HUDEP-2 (cell line): Measurements from ENCODE around the gene IFNA2.
"Not testable (repeated sequence)": the region's sequence is repeated elsewhere in the genome, so short reads cannot be mapped to it uniquely, and the experiment has no call there.

Experiments used
- DNase-seq, 76 experiments: peaks; one replicate each; lab custom pipeline; 2025; ENCODE audit not compliant: unreplicated experiment in 76 of 76; lab: John Stamatoyannopoulos, UW

The IFNA2 gene

DNA sequence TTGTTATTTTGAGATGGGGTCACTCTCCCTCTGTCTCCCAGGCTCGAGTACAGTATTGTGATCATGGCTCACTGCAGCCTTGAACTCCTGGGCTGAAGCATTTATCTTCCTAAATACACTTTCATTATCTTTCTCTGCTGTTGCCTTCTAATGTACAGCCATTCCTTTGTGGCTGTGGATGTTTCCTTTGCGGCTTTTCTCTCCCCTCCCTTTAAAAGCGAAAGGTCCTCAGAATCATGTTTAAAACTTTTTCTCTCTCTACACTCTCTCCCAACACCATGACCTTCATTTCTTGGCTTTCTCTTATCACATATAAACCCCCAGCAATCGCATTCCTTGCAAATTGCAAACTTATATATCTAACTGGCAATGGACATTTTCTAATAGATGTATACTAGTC, 1.6 kb downstream of the IFNA2 start:
- DNase-seq: no peak

- DNase-seq: no peak
Observed at GRCh38 chr9:21381448-21382339, 3.5 kb downstream of the IFNA2 start.

DNA sequence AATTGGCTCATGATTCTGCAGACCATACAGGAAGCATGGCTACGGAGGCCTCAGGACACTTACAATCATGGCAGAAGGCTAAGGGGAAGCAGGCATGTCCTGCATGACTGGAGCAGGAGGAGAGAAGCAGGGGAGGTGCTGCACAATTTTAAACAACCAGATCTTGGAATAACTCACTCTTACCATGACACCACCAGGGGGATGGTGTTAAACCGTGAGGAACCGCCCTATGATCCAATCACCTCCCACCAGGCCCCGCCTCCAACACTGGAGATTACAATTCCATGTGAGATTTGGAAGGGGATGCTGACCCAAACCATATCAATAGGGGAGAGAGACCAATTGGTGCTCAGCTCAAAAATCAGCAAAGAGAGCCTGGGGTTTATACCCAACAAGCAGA, 13.7 kb downstream of the IFNA2 start:
- DNase-seq: not testable (repeated sequence)

DNA sequence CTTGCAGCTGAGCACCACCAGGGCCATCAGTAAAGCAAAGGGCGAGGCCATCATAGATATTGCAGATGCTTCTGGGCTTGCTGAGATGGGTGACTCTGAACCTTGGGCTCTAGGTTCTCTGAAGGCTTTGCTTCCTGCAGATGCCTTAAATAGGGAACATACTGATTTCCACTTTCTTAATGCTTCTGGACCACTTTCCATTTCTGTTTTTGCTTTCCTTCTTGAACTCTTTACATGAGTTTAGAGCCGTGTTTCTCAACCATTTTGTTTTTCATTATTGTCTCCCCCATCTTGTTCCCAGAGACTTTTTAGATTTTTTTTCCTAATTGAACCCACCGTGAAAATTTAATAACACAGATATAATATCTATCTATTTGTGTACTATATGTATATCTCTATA, 17.2 kb downstream of the IFNA2 start, which contains the start of gene IFNA13:
Gene IFNA13 (minus strand): TSS at position 101 of the 400 bp plus-strand sequence. CDS start 47 bp downstream, at position 54.
- no peak for DNase-seq

DNA sequence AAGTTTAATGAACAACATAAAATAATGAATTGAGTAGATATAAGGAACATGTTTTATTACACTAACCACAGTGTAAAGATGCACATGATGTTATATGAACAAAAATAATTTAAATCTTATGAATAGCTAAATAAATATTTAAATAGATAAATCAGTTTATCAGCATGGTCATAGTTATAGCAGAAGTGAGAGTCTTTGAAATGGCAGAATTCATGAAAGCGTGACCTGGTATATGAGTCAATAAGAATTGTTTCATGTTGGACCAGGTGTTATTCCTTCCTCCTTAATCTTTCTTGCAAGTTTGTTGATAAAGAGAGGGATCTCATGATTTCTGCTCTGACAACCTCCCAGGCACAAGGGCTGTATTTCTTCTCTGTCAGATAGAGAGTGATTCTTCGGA, 18.0 kb downstream of the IFNA2 start:
- DNase-seq: not testable (repeated sequence)

DNA sequence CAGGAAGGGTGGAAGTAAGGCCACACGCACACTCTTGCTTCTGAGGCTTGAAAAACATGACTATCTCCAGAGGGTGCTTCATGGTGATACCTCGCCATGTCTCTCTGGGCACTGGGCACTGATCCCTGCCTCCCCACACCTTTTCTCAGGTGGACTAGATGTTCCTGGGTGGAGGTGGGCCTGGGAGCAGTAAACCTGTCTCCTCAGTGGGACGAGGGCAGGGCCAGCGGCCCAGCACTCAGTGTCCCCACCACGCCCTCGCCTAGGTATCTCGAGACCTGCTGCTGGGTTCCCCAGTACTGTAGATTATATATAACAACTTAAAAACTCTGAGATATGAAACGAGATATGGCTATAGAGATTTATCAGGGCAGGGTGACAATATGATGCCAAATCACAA, 22.9 kb downstream of the IFNA2 start:
- no peak for DNase-seq

DNA sequence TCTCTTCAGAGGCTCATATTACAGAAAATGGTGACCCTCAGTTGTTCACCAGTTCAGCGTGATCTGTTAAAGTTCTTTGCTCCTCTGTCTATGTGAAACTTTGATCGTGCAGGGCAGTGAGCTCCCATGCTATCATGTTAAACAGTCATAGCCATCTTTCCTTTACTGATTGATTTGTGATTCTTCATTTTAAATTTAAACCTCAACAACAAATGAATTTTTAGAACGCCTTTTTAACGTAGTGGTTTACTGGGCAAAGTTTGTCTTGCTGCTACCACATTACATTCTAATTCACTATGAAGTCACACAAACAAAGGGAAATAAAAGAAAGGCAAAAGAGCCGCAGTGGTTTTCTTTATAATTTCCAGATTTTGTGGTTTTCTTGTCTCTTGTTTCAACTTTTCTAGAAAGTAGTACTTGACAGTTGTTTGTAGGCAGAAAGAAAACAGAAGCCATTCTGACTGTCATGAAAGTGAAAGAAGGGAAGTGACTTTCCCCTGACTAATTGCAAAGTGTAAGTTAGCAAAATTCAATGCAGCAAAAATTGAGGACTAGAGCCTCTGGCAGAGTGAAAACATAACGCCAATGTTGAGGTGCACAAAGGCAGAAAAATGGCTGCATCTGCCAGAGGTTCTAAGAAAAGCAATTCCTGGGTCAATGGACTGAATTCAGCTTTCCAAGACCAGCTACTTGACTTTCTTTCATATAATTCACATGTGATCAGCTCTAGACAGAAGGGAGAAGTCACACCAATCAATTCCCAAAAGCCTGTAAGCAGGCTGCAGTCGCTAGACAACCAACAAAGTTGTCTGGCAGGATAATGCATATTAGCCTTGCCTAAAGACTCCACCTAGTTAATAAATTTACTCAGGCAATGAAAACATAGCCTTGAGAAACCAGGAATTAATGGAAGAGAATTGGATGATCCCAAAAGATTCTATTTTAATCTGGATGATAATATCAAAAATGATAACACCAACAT, 27.4 kb downstream of the IFNA2 start:
- no peak for DNase-seq

GRCh38 chr9:21350787-21351186, 34.4 kb downstream of the IFNA2 start, which contains the start of gene IFNA6:
Gene IFNA6, minus strand, starts transcription at chr9:21350887. Its CDS starts 0 bp downstream, at chr9:21350887.
- no peak for DNase-seq

DNA sequence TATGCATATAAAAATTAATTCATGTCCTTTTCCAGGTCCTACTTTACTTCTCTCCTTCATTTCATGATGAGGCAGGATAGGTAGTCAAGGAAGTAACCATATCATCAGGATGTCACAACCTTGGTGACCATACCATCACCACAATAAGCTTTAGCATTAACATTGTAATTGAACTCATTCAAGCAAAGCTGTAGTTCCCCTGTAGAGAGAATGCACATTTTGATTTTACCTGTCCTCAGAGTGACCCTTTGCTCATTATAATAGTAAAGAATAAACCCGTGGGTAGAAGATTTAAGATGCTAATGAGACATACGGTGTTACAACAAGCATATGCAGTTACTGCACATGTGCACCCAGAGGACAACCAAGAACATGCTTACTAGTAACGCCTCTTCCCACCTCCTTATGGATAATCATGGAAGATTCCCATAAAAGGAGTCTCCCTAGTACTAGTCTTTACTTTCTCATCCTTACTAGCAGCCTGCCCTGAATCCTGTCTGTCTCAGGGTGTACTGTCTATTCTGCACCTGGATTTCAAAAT, 36.7 kb downstream of the IFNA2 start:
- DNase-seq: no peak

GRCh38 chr9:21340735-21341134, 44.5 kb downstream of the IFNA2 start:
- no peak for DNase-seq

GRCh38 chr9:21336457-21336856, 48.7 kb downstream of the IFNA2 start:
- peak in 2 of 76 experiments; percentile 3 to 10 for DNase-seq

DNA sequence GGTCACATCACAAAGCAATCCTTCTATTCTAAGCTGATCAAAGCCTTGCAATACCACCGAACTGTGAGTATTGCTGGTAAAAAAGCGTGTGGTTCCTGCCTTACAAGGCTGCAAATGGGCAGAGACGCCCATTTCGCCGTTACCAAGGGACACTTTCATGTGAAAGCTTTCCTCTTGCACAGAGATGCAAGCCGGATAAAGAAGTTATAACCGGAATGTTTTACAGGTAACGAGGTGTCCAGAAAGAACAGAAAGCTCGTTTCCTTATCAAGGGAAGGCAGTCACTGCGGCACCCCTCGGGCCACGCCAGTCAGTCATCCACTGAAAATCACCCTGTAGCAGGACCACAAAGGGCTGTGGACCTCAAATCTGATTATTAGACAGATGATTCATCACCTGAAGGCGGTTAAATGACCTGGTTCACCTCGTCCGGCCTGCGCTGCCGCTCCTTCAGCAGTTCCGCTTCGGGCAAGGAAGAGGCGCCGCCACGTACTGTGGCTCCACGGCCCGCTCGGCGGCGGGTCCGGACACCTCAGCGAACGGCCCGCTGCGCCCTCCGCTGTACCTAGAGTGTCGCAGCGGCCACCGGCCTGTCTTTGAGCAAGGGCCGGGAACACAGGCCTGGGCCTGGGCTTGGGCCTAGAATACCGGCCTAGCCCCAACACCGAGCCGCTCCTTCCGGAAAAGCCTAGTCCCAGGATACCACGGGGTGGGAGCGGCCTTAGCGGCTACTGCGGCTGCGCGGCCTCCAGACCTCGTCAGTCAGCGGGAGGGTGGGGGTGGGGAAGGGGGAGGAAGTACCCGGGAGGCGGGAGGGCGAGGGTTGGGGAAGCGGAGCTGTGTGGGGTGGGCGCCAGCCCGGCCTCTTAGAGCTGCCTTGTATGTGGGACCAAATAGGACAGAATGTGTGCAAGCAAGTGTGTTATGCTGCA, 50.2 kb downstream of the IFNA2 start, which contains the start of gene KLHL9:
Gene KLHL9 (minus strand): TSS at position 704 of the 932 bp plus-strand sequence. CDS start 545 bp downstream, at position 159.
- DNase-seq: peak in 75 of 76 experiments; percentile 20 to 90 (median 79)
